Activated CD8-positive, alpha-beta T cell treated with anti-CD3 and anti-CD28 coated beads for 36 hours (primary cell): ENCODE results near the gene FAM13A. TPM values are rescaled to one million over a fixed set of nuclear protein-coding genes. Genes with fewer than 3 reads are reported as not detected.

ENCODE experiments used
- ATAC-seq: fragments of 200-7000 bp; cut with Tn5 transposase; one replicate; pipeline ENCODE4 v1.10.0; 2021; ENCODE audit warnings: mild to moderate bottlenecking, moderate library complexity
- CTCF ChIA-PET: fragments of 350-600 bp; sonication (Branson Sonifier 250); formaldehyde crosslinking; loops from one replicate; lab custom pipeline; 2021; ENCODE audit warnings: antibody characterized with exemption; lab: Charles Lee
- POLR2A ChIA-PET: fragments of 350-600 bp; sonication (Branson Sonifier 250); formaldehyde crosslinking; loops from one replicate; lab custom pipeline; 2021; ENCODE audit warnings: antibody characterized with exemption; lab: Charles Lee
- DNase-seq: peaks from one replicate; pipeline ENCODE4 v3.0.0-alpha.2; 2020
- H3K27ac Mint-ChIP-seq: one replicate; pipeline ENCODE4 v1.8.0; 2021; ENCODE audit warnings: mild to moderate bottlenecking, mixed read lengths
- H3K27me3 Mint-ChIP-seq: one replicate; pipeline ENCODE4 v1.8.0; 2021; ENCODE audit warnings: mixed read lengths
- H3K36me3 Mint-ChIP-seq: one replicate; pipeline ENCODE4 v1.8.0; 2021; ENCODE audit warnings: low read depth, mixed read lengths
- H3K4me1 Mint-ChIP-seq: one replicate; pipeline ENCODE4 v1.8.0; 2021; ENCODE audit warnings: low read depth, mixed read lengths
- H3K4me3 Mint-ChIP-seq: one replicate; pipeline ENCODE4 v1.8.0; 2021; ENCODE audit warnings: mild to moderate bottlenecking, moderate library complexity, mixed read lengths
- H3K9me3 Mint-ChIP-seq: one replicate; pipeline ENCODE4 v1.8.0; 2021; ENCODE audit warnings: mixed read lengths
- intact Hi-C: fragments of 100-400 bp; cut with micrococcal nuclease; formaldehyde crosslinking; loops from one replicate; pipeline ENCODE4 v1.10.0; 2022
- total RNA-seq, 2 experiments: library from RNA; stranded (reverse); gene quantifications; one replicate each; pipeline ENCODE4 v1.2.3, GENCODE V29; 2021
- TF ChIP-seq, protein P1 (sequence below): fragments of 200-600 bp; IDR thresholded peaks from one replicate; pipeline ENCODE4 v1.8.0; 2022; ENCODE audit warnings: antibody characterized with exemption, mild to moderate bottlenecking

FAM13A gene
- total RNA-seq, 2 experiments from 2014 or later = 4.5 to 6.0 TPM

DNA sequence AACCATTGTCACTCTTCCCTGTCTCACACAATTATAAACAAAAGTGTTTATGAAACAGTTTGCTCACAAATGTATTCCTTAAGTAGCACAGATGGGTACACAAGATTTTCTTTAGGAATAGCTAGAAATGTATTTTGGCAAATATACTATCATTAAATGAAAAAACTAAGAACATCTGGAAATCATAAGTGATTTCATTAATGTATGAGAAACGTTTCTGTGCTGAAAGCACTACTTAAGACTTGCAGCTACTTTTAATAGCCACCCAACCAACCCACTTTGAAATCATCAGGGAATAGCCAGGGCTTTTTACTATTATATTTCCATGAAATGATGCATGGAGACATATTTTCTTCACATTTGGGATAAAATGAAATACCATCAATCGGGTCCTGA is 297.1 kb downstream of the FAM13A start:
- no peak overlapping the region for H3K4me3 Mint-ChIP-seq
- H3K9me3 Mint-ChIP-seq = no peaks in the 10 kb centered on the region
- TF ChIP-seq, protein P1, sequence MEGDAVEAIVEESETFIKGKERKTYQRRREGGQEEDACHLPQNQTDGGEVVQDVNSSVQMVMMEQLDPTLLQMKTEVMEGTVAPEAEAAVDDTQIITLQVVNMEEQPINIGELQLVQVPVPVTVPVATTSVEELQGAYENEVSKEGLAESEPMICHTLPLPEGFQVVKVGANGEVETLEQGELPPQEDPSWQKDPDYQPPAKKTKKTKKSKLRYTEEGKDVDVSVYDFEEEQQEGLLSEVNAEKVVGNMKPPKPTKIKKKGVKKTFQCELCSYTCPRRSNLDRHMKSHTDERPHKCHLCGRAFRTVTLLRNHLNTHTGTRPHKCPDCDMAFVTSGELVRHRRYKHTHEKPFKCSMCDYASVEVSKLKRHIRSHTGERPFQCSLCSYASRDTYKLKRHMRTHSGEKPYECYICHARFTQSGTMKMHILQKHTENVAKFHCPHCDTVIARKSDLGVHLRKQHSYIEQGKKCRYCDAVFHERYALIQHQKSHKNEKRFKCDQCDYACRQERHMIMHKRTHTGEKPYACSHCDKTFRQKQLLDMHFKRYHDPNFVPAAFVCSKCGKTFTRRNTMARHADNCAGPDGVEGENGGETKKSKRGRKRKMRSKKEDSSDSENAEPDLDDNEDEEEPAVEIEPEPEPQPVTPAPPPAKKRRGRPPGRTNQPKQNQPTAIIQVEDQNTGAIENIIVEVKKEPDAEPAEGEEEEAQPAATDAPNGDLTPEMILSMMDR = no peak
- ChIA-PET POLR2A (interaction anchor here (0.8 kb wide), 1 partner anchor 22 kb away, joined by 3 read pairs; no protein-coding TSS in a partner anchor), CTCF (interaction anchor here (0.9 kb wide), 1 partner anchor 264 kb away, joined by 4 read pairs; no protein-coding TSS in a partner anchor)
- no peaks in the 10 kb centered on the region for H3K4me1 Mint-ChIP-seq
- no peak for ATAC-seq
- no peak overlapping the region for H3K27ac Mint-ChIP-seq
- no peaks in the 10 kb centered on the region for H3K36me3 Mint-ChIP-seq
- DNase-seq = no peak
- peaks cover 1% of the 10 kb centered on the region for H3K27me3 Mint-ChIP-seq
- intact Hi-C loops = no loop called here

DNA sequence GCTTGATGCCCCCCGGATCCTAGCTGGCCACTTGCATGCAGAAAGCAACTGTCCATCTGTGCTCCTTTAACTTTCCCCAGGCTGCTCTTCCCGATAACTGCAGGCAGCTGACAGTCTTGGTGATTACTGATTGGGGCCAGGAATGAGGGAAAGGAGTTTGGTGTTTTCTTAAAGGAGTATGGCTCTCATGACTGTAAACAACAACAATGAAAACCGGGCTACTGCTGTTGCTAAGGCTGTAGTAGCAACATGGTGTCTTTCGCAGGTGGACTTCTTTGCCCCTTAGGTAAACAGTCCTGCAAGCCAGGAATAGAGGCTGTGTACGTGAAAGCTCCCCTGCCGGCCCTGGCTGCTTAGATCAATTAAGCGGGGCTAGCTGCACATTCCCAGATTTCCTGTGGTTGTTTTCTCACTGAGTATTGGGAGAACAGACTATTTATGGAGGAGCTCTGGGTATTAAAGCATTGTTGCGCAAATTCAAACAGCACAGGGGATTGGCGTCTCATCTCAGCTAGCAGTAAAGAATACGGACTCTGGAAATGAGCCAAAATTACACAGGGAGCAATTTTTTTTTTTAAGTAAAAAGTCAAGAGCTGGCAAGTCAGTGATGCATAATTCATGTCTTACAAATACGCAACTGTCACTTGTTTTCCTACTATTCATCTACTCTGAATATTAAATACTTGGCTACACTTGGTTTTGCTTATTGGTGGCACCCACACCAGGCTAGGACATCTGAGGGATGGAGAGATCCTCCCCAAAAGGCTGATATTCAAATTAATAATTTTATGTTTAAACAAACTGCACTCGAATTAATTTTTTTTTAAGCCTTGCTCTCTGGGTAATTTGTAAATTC is 297.7 kb downstream of the FAM13A start:
- no peak overlapping the region for H3K27ac Mint-ChIP-seq
- no peak overlapping the region for H3K4me3 Mint-ChIP-seq
- no peaks in the 10 kb centered on the region for H3K36me3 Mint-ChIP-seq
- no peaks in the 10 kb centered on the region for H3K4me1 Mint-ChIP-seq
- ChIA-PET CTCF (interaction anchor here (0.9 kb wide), 1 partner anchor 264 kb away, joined by 4 read pairs; no protein-coding TSS in a partner anchor), POLR2A (no interaction called here)
- no peaks in the 10 kb centered on the region for H3K9me3 Mint-ChIP-seq
- no peak for ATAC-seq
- DNase-seq = no peak
- intact Hi-C loops = no loop called here
- TF ChIP-seq, protein P1 = no peak
- H3K27me3 Mint-ChIP-seq = peaks cover 1% of the 10 kb centered on the region

DNA sequence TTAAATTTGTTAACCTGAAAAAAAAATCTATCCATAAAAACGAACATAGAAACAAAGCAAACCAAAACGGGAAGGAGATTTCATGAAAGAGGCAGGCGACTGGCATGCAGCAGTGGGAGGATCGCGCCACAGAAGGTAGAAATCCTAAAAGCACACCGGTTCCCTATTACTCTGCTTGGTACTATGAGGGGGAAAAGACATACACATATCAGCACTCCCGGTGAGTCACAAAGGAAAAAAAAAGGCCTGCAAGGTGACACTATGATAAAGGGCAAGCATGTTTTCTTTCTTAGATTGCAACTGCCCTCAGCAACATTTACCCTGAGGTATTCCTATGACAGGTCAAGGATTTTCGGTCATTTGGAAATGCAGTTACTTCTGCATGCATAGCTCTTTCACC is 298.7 kb downstream of the FAM13A start:
- Mint-ChIP-seq H3K4me3 (no peak overlapping the region), H3K27ac (no peak overlapping the region), H3K9me3 (no peaks in the 10 kb centered on the region), H3K4me1 (no peaks in the 10 kb centered on the region), H3K27me3 (peaks cover 1% of the 10 kb centered on the region), H3K36me3 (no peaks in the 10 kb centered on the region)
- TF ChIP-seq, protein P1 = no peak
- DNase-seq (no peak), ATAC-seq (no peak)
- intact Hi-C loops = no loop called here
- CTCF ChIA-PET = interaction anchor here (1.9 kb wide), 1 partner anchor 28 kb away, joined by 4 read pairs; no protein-coding TSS in a partner anchor
- POLR2A ChIA-PET = interaction anchor here (1.0 kb wide), 1 partner anchor 15 kb away, joined by 3 read pairs; no protein-coding TSS in a partner anchor

DNA sequence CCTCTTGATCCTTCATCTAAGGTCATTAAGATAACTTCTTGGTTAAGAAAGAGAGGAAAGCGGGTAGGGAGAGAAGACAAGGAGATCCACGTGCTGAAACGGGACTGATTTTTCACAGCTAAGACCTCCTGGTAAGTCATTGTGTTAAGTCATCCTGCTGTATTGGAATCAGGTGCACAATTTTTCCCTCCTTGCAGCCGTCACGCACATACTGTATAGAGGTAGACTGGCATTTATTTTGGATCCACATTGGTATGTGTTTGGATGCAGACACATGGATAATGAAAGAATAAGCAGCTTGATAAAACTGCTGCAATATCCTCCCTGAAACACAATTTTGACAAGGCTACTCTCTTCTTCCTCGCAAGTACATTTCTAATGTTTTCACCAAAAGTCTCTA is 299.2 kb downstream of the FAM13A start:
- ATAC-seq (no peak), DNase-seq (no peak)
- intact Hi-C loops = no loop called here
- Mint-ChIP-seq H3K27me3 (peaks cover 1% of the 10 kb centered on the region), H3K4me3 (no peak overlapping the region), H3K36me3 (no peaks in the 10 kb centered on the region), H3K4me1 (no peaks in the 10 kb centered on the region), H3K9me3 (no peaks in the 10 kb centered on the region), H3K27ac (no peak overlapping the region)
- POLR2A ChIA-PET = interaction anchor here (1.0 kb wide), 1 partner anchor 15 kb away, joined by 3 read pairs; no protein-coding TSS in a partner anchor
- TF ChIP-seq, protein P1 = no peak
- CTCF ChIA-PET = interaction anchor here (1.9 kb wide), 1 partner anchor 27 kb away, joined by 4 read pairs; no protein-coding TSS in a partner anchor

DNA sequence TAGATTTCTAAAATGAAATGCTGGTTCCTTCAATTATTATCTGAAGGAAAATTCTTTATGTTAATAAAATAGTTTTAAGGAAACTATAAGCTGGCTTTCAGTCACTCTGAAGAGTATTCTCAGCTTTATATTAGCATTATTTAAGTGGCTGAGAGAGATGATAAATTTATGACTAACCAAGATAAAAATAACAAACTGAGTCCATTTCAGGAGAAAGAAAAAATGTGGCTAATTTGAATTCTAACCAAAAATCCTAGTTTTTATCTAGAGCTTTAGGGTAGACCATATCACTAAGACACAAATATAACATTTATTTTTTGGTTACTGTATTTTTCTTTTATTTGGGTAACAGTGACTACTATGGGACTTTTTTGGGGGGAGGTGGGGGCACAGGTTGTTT is 299.9 kb downstream of the FAM13A start:
- ChIA-PET POLR2A (interaction anchor here (0.7 kb wide), 1 partner anchor 19 kb away, joined by 3 read pairs; no protein-coding TSS in a partner anchor), CTCF (interaction anchor here (1.2 to 1.9 kb wide), 3 partner anchors 26 to 267 kb away, joined by 3 to 4 read pairs (median 4); no protein-coding TSS in a partner anchor)
- intact Hi-C loops = no loop called here
- DNase-seq = no peak
- no peaks in the 10 kb centered on the region for H3K9me3 Mint-ChIP-seq
- TF ChIP-seq, protein P1 = no peak
- no peak for ATAC-seq
- H3K36me3 Mint-ChIP-seq = no peaks in the 10 kb centered on the region
- no peak overlapping the region for H3K4me3 Mint-ChIP-seq
- H3K4me1 Mint-ChIP-seq = no peaks in the 10 kb centered on the region
- no peak overlapping the region for H3K27ac Mint-ChIP-seq
- H3K27me3 Mint-ChIP-seq = peaks cover 1% of the 10 kb centered on the region
